Placental epithelial cell (primary cell): ENCODE data around the gene NKX3-2. TPM values are rescaled to one million over a fixed set of nuclear protein-coding genes. Genes with fewer than 3 reads are reported as not detected.

Experiments used
- total RNA-seq: library from RNA; depleted of rRNA; stranded (reverse); fragments of >200 nt; gene quantifications from 2 replicates; pipeline ENCODE4 v1.2.3, GENCODE V29; 2012

NKX3-2 gene
- 0.39 and 0.43 TPM in 2 replicates for total RNA-seq

DNA sequence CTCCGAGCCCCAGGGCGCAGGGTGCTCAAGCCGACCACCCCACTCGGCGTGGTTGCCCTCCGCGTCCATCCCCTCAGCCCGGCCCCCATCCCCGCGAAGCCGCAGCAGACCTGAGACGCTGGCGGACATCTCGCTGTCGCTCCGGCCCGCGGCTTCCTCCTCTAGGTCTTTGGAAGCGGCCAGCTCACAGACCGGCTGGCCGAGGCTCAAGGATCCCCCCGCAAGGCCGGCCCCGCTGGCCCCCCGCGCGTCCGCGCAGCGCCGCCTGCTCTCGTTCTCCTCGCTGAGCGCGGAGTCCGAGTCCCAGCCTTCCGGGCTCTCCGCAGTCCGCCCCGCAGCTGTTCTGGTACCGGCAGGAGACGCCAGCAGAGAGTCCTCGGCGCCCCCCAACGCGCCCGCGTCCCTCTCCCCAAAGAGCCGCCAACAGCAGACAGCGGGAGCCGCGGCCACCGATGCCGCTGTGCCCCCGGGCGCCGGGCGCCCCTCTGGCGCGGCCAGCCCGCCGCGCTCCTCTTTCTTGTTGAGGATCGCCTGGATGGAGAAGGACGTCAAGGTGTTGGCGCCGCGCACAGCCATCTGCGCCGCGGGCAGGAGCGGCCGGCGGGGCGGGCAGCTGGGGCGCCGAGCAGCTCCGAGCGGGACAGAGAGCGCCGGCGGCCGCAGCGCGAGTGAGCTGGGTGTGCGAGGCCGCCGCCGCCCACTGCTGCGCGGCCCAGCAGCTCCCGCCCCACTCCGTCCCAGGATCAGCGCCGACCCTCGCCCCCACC lies at the start of gene NKX3-2:
NKX3-2 (minus strand) TSS at position 670 of the 767 bp plus-strand sequence; CDS start at position 576, 94 bp downstream.

Other genes starting within 250 kb of the NKX3-2 start
- gene RAB28, start 60.2 kb downstream of the NKX3-2 start, total RNA-seq, result 9.5 and 14.1 TPM in 2 replicates
- 21.0 and 27.5 TPM in 2 replicates for gene BOD1L1, start 83.2 kb upstream of the NKX3-2 start, total RNA-seq